HEK293T (cell line): ENCODE results near the gene TAOK2.
A peak's percentile ranks its signal among the peaks of the same experiment; 100 is the strongest.

Source experiments
- CTCF ChIA-PET: fragments of 350-600 bp; formaldehyde crosslinking; extraction: SDS; loops from one replicate; lab custom pipeline; 2021; ENCODE audit warnings: antibody characterized with exemption, inconsistent platforms; lab: Yijun Ruan, JAX
- POLR2A ChIA-PET: fragments of 350-600 bp; formaldehyde crosslinking; extraction: SDS; loops from one replicate; lab custom pipeline; 2020; ENCODE audit warnings: antibody characterized with exemption, inconsistent platforms; lab: Yijun Ruan, JAX
- DNase-seq: peaks from one replicate; pipeline ENCODE4 v3.0.0; 2012; ENCODE audit warnings: mixed read lengths; ENCODE audit errors: extremely low spot score
- ARNT ChIP-seq: fragments of 450-650 bp; IDR thresholded peaks from 2 replicates; pipeline ENCODE4 v1.6.1; 2017; ENCODE audit warnings: mild to moderate bottlenecking
- BHLHE40 ChIP-seq: fragments of 450-650 bp; IDR thresholded peaks from 2 replicates; pipeline ENCODE4 v1.6.1; 2016; ENCODE audit warnings: mild to moderate bottlenecking, moderate library complexity, borderline replicate concordance
- CTBP1 ChIP-seq: fragments of 450-650 bp; IDR thresholded peaks from 2 replicates; pipeline ENCODE4 v1.6.1; 2016; ENCODE audit warnings: borderline replicate concordance
- ELF4 ChIP-seq: fragments of 450-650 bp; IDR thresholded peaks from 2 replicates; pipeline ENCODE4 v1.6.1; 2017; ENCODE audit warnings: antibody characterized with exemption
- FOXA1 ChIP-seq: fragments of 450-650 bp; IDR thresholded peaks from 2 replicates; pipeline ENCODE4 v1.6.1; 2016; ENCODE audit warnings: mild to moderate bottlenecking
- FOXK2 ChIP-seq: fragments of 450-650 bp; IDR thresholded peaks from 2 replicates; pipeline ENCODE4 v1.6.1; 2016; ENCODE audit warnings: mild to moderate bottlenecking
- FOXM1 ChIP-seq: fragments of 450-650 bp; IDR thresholded peaks from 2 replicates; pipeline ENCODE4 v1.6.1; 2017; ENCODE audit warnings: mild to moderate bottlenecking, borderline replicate concordance
- HDGF ChIP-seq: fragments of 450-650 bp; IDR thresholded peaks from 2 replicates; pipeline ENCODE4 v1.6.1; 2017; ENCODE audit warnings: antibody characterized with exemption, borderline replicate concordance
- L3MBTL2 ChIP-seq: fragments of 450-650 bp; conservative IDR thresholded peaks from 2 replicates; pipeline ENCODE4 v1.6.1; 2016; ENCODE audit warnings: mild to moderate bottlenecking
- LEF1 ChIP-seq: fragments of 450-650 bp; IDR thresholded peaks from 2 replicates; pipeline ENCODE4 v1.6.1; 2017; ENCODE audit warnings: mild to moderate bottlenecking, borderline replicate concordance
- NFRKB ChIP-seq: fragments of 450-650 bp; IDR thresholded peaks from 2 replicates; pipeline ENCODE4 v1.6.1; 2016; ENCODE audit warnings: mild to moderate bottlenecking, moderate library complexity
- PKNOX1 ChIP-seq: fragments of 450-650 bp; IDR thresholded peaks from 2 replicates; pipeline ENCODE4 v1.6.1; 2016
- SP1 ChIP-seq: fragments of 450-650 bp; IDR thresholded peaks from 2 replicates; pipeline ENCODE4 v1.6.1; 2017
- SUZ12 ChIP-seq: fragments of 450-650 bp; IDR thresholded peaks from 2 replicates; pipeline ENCODE4 v1.6.1; 2016; ENCODE audit warnings: mild to moderate bottlenecking
- TARDBP ChIP-seq: fragments of 450-650 bp; IDR thresholded peaks from 2 replicates; pipeline ENCODE4 v1.6.1; 2016
- ZNF384 ChIP-seq: fragments of 450-650 bp; IDR thresholded peaks from 2 replicates; pipeline ENCODE4 v1.6.1; 2016

The TAOK2 gene

GRCh38 chr16:29974291-29975133, 844 bp downstream of the TAOK2 start:
- ChIA-PET CTCF (interaction anchor here (0.9 to 1.9 kb wide), 3 partner anchors 17 to 47 kb away, joined by 3 to 7 read pairs (median 5); no protein-coding TSS in a partner anchor), POLR2A (interaction anchor here (1.4 to 8.8 kb wide), 8 partner anchors 12 to 163 kb away, joined by 4 to 102 read pairs (median 40); partner anchors contain the start of genes ASPHD1, HIRIP3, KCTD13 and SEZ6L2)
- no peak for DNase-seq
- no peak for TF ChIP-seq HDGF
- no peak for TF ChIP-seq CTBP1
- no peak for TF ChIP-seq FOXM1

GRCh38 chr16:29975134-29975538, 1.5 kb downstream of the TAOK2 start:
- DNase-seq, result no peak
- TF ChIP-seq PKNOX1 (0 out of 2 replicates have a peak, but pooled peaks have one; percentile 21), FOXM1 (no peak)
- POLR2A ChIA-PET, result interaction anchor here (0.7 to 8.8 kb wide), 7 partner anchors 11 to 76 kb away, joined by 3 to 102 read pairs (median 60); partner anchors contain the start of genes HIRIP3, KCTD13, SEZ6L2 and TMEM219
- CTCF ChIA-PET, result interaction anchor here (1.9 kb wide), 1 partner anchor 17 kb away, joined by 5 read pairs; no protein-coding TSS in a partner anchor

GRCh38 chr16:29975811-29976511, 2.3 kb downstream of the TAOK2 start:
- DNase-seq, result no peak
- TF ChIP-seq SP1 (no peak), FOXA1 (no peak)
- ChIA-PET CTCF (interaction anchor here (0.6 to 1.9 kb wide), 2 partner anchors 16 to 69 kb away, joined by 3 to 5 read pairs; no protein-coding TSS in a partner anchor), POLR2A (interaction anchor here (0.7 to 8.8 kb wide), 9 partner anchors 10 to 76 kb away, joined by 3 to 102 read pairs (median 20); partner anchors contain the start of genes HIRIP3, KCTD13, SEZ6L2 and TMEM219)

DNA sequence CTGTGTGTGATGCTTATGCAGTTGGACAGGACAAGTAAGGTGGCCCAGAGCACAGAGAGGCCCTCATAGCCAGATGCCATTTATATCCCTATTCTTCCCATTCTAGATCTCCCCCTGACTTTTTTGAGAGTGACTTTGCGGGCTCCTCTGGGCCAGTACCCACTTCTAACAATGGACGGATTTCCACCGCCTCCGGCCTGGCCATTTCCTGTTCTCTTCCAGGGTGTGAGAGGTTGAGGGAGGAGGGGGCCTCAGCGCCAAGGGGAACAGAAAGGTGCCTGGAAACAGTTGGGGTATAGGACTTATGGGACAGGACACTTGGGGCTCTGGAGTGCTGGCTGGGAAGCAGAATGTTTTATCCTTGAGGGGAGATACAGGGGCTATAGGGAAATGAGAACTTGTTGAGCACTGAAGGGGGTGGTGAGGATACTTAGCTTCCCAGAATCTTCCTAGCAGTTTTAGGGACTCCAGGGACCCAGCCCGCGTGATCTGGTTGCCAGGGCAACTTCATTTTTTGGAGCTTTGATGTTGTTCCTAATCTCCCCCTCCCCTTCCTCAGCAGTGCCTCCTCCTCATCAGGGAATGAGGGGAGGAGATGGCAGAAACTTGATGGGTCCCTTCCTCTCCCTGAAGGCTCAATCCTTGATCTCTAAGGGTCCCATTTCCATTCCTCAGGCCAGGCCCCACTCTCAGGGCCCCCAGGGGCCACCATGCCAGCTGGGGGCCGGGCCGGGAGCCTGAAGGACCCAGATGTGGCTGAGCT, 3.6 kb downstream of the TAOK2 start:
- ChIA-PET CTCF (no interaction called here), POLR2A (interaction anchor here (1.0 to 10.5 kb wide), 6 partner anchors 9 to 161 kb away, joined by 3 to 102 read pairs (median 71); partner anchors contain the start of genes HIRIP3, INO80E, PAGR1 and TMEM219)
- DNase-seq, result no peak
- no peak for TF ChIP-seq ARNT
- no peak for TF ChIP-seq LEF1
- no peak for TF ChIP-seq FOXM1
- TF ChIP-seq HDGF, result no peak
- no peak for TF ChIP-seq BHLHE40
- TF ChIP-seq NFRKB, result no peak
- TF ChIP-seq FOXK2, result no peak
- no peak for TF ChIP-seq ELF4
- TF ChIP-seq SUZ12, result no peak
- TF ChIP-seq ZNF384, result no peak
- no peak for TF ChIP-seq CTBP1
- no peak for TF ChIP-seq L3MBTL2
- TF ChIP-seq SP1, result no peak
- no peak for TF ChIP-seq TARDBP
- no peak for TF ChIP-seq PKNOX1
- no peak for TF ChIP-seq FOXA1

DNA sequence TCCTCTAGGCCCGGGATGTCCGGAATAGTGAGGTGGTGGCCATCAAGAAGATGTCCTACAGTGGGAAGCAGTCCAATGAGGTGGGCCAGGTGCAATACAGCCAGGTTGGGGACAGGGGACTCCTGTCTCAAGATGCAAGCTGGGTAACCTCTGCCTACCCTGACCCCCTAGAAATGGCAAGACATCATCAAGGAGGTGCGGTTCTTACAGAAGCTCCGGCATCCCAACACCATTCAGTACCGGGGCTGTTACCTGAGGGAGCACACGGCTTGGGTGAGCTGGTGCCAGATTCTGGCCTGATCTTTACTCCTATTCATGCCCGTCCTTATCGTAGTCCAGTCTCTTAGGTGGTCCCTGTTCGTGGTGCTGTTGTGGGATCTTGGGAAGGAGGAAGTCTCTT, 4.4 kb downstream of the TAOK2 start:
- ChIA-PET POLR2A (interaction anchor here (1.0 to 10.5 kb wide), 5 partner anchors 8 to 162 kb away, joined by 3 to 102 read pairs (median 72); partner anchors contain the start of genes HIRIP3, INO80E, PAGR1 and TMEM219), CTCF (no interaction called here)
- DNase-seq, result no peak
- TF ChIP-seq FOXK2 (no peak), SP1 (no peak), HDGF (no peak), LEF1 (no peak), FOXA1 (no peak), SUZ12 (no peak), BHLHE40 (no peak), FOXM1 (no peak), ZNF384 (no peak), TARDBP (no peak), PKNOX1 (no peak), CTBP1 (no peak), ELF4 (no peak), ARNT (no peak), NFRKB (no peak), L3MBTL2 (no peak)
